AG10803 (cell line): ENCODE data around the gene TPRX2.
"Not testable (repeated sequence)": the region's sequence is repeated elsewhere in the genome, so short reads cannot be mapped to it uniquely, and the experiment has no call there.

Source experiments
- DNase-seq: peaks from one replicate; pipeline ENCODE4 v3.0.0; 2010; ENCODE audit warnings: low read depth
- H3K4me3 ChIP-seq: 2 replicates; pipeline ENCODE4 v1.5.1; 2011; ENCODE audit warnings: mild to moderate bottlenecking, low read length, control low read depth
- CTCF ChIP-seq: conservative IDR thresholded peaks from 2 replicates; pipeline ENCODE4 v1.5.1; 2011; ENCODE audit warnings: mild to moderate bottlenecking, low read length, control low read depth, inconsistent platforms

TPRX2 gene

GRCh38 chr19:47897861-47898260 lies 38.8 kb downstream of the TPRX2 start:
- H3K4me3 ChIP-seq, result no peak overlapping the region
- TF ChIP-seq CTCF, result no peak
- no peak for DNase-seq

- DNase-seq, result no peak
- H3K4me3 ChIP-seq, result no peak overlapping the region
- no peak for TF ChIP-seq CTCF
Measured at GRCh38 chr19:47899335-47899734, 40.3 kb downstream of the TPRX2 start.

- DNase-seq, result no peak
- TF ChIP-seq CTCF, result no peak
- no peak overlapping the region for H3K4me3 ChIP-seq
Measured at GRCh38 chr19:47901370-47901769, 42.3 kb downstream of the TPRX2 start.

- DNase-seq, H3K4me3 ChIP-seq: not testable (repeated sequence)
Measured at GRCh38 chr19:47909350-47909749, 50.3 kb downstream of the TPRX2 start.

- not testable (repeated sequence) for DNase-seq, H3K4me3 ChIP-seq
Measured at GRCh38 chr19:47910191-47910590, 51.2 kb downstream of the TPRX2 start.
